ENCODE data around the gene POU4F3.

The POU4F3 gene

DNA sequence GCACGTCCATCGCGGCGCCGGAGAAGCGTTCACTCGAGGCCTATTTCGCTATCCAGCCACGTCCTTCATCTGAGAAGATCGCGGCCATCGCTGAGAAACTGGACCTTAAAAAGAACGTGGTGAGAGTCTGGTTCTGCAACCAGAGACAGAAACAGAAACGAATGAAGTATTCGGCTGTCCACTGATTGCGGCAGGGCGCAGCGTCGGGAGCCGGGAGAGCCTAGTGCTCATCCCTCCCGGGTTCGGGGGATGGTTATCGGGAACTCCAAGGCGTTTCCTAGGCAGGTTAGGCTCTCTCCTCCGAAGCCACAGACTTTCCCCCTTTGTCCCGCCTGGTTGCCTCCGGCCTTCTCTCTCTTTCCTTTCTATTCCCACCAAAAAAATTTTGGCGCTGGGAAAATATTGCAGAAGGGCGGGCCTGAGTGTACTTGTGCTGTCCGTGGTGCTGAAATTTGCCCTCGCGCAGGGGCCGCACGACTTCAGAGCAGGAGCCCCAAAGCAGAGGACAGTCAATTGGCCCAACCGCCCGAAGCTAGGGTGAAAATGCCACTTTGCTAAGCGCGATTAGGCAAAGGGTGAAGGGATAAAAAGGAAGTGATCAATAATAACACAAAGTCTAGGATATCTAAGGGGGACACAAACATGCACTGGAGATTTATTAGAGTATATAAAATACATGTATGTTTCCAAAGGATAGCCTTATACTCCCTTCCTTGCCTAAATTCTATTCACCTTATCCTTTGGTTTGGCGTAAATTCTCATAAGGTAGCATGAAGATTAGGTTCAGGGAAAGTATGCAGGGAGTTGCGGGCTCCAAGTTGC is 1.8 kb downstream of the POU4F3 start:
- DNase-seq (ENCODE audit: low read depth), result peak; percentile 28

DNA sequence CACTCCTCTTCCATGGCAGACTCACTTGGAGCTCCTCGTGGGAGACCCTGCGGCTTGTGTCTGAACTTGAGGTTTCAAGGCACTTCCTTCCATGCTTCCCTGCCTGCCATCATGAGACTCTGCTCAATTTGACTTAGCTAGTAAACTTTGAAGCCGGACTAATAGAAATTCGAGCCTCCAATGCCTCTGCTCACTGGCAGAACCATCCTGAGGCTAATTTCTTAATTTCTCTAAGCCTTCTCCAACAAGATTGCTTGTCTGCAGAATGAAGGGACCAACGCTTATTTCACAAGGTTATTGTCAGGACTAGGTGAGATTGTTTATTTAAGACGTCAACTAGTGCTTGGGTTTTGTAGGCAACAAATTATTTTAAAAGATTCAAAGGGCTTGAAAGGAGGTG is 3.2 kb downstream of the POU4F3 start:
- DNase-seq (ENCODE audit: low read depth), result no peak

- no peak for DNase-seq (ENCODE audit: low read depth)
Measured at GRCh38 chr5:146342519-146342881, 3.9 kb downstream of the POU4F3 start.

GRCh38 chr5:146342882-146343865 is 4.5 kb downstream of the POU4F3 start:
- DNase-seq (ENCODE audit: low read depth), result no peak

DNA sequence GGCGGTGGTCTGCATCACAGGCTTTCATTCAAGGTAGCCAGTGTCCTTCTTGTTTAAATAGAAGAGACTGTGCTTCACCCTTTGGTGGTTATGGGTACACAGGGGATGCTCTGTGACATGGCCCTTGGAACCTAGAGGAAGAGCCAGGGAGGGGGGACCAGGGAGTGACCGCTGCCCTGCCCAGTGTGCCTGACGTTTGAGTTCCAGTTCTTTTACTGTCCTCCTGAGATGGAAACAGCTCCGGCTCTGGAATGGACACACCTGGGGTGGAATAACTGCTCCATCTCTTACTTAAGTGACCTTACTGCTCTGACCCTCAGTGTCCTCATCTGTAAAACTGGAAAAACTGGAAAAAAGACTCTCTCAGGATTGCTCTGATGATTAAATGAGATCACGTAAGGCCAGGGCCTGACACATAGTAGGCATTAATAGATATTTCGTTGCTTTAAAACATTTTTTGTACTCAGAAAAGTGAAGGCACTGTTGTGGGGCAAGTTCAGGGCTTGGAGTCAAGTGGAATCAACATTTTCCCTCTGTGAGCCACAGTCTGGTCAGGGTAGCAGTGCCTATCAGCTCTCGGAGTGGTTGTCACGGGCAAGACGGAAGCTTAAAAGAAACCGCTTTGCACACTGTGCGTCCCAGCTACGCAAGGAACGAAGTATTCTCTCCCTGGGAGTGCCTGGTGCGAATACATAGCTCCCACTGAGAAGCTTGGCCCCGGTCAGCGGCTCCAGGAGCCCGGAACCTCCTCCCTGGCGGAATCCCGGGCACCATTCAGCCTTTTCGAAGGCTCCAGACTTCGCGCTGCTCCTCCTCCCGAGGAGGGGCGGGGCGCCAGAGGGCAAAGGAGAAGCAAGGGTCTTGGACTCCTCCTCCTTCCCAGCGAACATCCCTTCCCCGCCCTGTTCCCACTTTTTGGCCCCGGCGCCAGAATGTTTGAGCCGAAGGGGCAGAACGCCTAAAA is 5.8 kb downstream of the POU4F3 start:
- DNase-seq (ENCODE audit: low read depth), result no peak

- no peak for DNase-seq (ENCODE audit: low read depth)
Measured at GRCh38 chr5:146345240-146345577, 6.6 kb downstream of the POU4F3 start.

DNA sequence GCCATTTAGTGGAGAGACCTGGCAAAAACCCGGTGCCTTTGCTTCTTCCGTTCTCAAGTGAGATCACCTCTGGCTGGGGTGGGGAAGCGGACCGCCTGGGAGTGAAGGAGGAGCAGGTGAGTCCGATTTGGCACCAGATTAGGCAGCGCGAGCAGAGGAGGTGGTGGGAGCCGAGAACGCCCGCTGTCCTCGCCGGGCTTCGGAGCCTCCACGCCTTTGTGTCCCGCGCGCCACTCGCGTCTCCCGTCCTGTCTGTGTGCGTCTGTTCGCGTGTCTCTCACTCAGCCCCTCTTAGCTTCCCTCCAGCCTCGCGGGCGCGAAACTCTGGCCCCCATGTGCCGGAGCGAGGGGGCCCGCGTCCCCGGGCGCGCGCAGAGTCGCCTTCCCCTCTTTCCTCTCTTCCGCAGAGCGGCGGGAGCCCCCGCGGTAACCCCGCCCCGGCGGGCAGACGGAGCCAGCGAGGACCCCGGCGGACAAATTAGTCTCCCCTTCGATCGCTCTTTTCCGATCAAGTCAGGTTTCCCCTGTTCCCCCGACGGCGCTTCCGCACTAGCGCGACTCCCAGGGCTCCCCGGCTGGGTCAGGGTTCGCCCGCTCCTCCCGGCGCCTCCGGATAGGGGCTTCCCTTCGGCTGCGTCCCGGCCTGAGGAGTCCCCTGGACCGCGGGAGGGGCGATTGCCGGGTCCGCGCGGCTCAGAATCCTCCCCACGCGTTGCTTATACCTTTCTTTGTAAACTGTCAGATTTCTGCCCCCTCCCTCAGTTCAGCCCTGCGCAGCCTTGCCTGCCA is 7.1 kb downstream of the POU4F3 start:
- no peak for DNase-seq (ENCODE audit: low read depth)

- DNase-seq (ENCODE audit: low read depth), result no peak
Measured at GRCh38 chr5:146357126-146357525, 18.5 kb downstream of the POU4F3 start.

DNA sequence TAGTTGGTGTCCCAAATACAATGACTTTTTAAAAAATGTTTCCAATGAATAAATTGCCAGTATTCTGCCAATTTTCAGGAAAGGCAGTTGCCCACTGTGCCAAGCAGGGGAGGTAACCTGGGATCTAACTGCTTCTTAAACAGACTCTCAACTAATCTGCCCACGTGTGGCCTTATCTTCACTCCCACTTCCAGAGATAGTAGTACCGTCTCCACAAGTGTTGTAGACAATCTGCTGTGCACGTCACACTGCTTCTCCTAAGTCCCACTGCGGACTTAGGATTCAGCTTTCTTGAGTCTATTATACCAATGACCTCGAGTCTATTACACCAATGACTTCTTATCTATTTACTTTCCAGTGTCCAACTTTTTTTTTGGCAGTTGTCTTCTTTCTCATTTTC is 21.2 kb downstream of the POU4F3 start:
- DNase-seq (ENCODE audit: low read depth), result no peak

DNA sequence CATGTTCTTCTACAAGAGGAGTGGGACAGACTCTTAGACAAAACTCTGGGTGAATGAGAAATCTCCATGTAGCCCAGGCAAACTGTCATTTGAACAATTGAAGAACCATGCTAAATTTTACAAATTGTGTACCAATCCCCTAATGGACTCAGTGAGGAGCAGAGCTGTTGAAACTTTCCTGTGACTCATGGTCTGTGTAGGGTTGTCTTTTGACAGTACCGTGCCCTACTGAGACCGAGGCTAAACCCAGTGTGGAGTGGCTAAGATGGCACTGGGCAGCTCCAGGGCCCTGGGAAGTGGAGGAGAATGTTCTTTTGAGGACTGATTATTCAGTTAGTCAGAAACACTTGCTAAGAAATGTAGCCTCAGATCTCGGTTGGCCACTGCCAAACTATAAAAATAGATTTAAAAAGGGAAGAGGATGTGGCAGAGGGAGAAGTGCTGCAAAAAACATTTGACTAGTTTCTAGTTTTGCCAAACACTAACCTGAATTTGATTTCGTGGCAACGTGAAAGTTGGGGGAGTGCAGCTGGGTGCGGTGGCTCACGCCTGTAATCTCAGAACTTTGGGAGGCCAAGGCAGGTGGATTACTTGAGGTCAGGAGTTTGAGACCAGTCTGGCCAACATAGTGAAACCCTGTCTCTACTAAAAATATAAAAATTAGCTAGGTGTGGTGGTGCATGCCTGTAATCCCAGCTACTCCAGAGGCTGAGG is 24.7 kb downstream of the POU4F3 start:
- DNase-seq (ENCODE audit: low read depth), result no peak

DNA sequence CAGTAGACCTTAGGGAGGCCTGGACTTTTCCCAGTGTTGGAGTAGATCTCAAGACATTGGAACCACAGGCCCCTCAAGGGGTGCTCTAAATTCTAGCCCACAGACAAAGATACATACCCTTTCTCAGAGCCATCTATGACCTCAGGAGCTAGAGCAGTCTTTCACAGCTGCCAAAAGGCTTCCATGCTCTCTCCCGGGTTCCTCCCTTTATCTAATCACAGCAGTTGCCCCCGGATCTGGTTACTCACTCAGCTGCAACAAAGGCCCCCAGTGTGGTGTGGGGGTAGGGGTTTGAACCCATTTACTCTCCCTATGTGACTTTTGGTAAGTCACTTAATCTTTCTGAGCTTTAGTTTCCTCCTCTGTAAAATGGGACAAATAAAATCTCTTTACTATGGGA is 27.0 kb downstream of the POU4F3 start:
- no peak for DNase-seq (ENCODE audit: low read depth)

DNA sequence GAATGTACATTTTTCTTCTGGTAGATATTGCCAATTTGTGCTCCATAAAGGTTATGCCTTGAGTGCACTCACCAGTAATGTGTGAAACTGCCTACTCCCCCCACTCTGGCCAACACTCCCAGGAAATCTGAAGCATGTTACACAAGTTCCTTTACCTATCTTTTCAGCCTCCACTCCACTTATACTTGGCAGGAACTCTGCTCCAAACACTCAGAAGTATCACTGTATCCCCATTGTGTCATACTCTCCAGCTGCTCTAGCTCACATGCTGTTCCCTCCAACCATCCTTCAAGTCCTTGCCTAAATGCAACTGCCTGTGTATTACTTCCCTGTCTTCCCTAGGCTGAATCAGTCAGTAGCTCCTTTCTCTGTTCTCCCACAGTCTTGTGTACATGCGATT is 28.3 kb downstream of the POU4F3 start:
- no peak for DNase-seq (ENCODE audit: low read depth)

- no peak for DNase-seq (ENCODE audit: low read depth)
Measured at GRCh38 chr5:146368137-146368536, 29.5 kb downstream of the POU4F3 start.

GRCh38 chr5:146369691-146370090 is 31.1 kb downstream of the POU4F3 start:
- DNase-seq (ENCODE audit: low read depth), result no peak

DNA sequence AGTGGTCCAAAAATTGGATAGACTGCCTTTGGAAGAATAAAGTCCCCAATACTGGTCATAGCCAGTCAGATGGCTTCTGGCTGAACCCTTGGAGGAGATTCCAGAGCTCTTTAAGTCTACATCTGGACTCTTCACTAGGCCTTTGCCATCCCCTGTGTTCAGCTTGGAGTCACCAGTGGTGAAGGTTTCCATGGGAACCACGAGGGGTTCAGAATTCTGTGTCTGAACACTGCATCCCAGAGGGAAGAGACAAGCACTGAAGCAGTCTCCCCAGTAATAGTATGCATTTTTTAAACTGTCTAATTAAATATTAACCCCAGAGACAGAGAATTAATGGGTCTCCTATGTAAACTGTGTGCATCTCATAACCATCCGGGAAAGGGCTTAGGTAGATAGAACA is 38.2 kb downstream of the POU4F3 start:
- no peak for DNase-seq (ENCODE audit: low read depth)

DNA sequence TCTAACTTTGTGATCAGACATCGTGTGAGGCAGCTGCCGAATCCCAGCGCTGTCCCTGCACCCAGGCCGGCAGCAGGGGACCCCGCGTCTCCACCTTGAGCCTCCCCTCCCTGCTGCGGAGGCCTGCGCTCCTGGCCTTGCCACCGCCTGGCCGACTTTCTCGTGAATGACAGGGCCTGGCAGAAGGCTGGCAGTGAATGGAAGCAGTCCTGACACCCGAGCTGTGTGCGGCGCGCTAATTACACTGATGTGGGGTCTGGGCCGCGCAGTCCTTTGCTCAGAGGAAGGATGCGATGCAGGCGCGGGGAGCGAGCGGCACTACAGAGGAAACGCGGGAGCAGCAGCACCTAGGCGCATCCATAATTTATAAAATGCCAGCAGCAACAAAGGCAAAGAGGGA is 40.3 kb downstream of the POU4F3 start:
- no peak for DNase-seq (ENCODE audit: low read depth)

GRCh38 chr5:146380714-146381113 is 42.1 kb downstream of the POU4F3 start:
- no peak for DNase-seq (ENCODE audit: low read depth)

DNA sequence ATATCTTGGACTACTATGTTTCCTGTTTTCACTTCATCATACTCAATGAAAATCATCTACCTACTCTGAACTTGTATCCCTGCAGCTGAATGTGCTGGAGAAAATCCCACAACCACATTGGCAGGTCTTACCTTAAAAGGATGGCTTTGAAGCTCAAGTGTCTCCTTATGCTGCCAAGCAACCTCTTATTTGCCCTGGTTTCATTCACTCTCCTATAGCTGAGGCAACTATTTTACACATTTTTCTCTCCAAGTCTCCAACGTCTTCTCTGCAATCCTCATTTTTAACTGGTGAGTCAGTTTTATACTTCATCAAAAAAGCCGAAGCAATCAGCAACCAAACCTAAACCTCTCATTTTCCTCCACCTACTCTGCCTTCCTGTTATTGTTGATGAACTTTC is 49.7 kb downstream of the POU4F3 start:
- no peak for DNase-seq (ENCODE audit: low read depth)

DNA sequence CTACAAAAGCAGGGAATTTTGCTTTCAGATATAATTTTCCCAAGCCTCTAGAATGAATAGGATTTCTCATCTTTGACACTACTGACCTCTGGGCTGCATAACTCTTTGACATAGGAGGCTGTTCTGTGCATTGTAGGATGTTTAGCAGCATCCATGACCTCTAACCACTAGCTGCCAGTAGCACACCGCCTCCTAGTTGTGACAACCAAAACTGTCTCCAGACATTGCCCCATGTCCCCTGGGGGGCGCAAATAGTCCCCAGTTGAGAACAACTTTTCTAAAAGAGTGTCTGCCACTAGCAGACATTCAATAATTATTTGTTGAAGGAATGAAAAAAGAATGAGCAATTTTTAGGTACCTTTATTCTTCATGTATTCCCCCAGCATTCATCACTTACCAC is 51.8 kb downstream of the POU4F3 start:
- DNase-seq (ENCODE audit: low read depth), result no peak
